HCT116 (cell line): Measurements from ENCODE around the gene KLHL2. TPM values are rescaled to one million over a fixed set of nuclear protein-coding genes. Genes with fewer than 3 reads are reported as not detected.

Experiments used
- ATAC-seq: fragments of 200-7000 bp; cut with Tn5 transposase; 2 replicates; pipeline ENCODE4 v1.9.1; 2020; ENCODE audit warnings: mild to moderate bottlenecking, moderate library complexity
- BruUV-seq: library from RNA; stranded (reverse); fragments of 400-500 nt; replicated peaks from 2 replicates; lab custom pipeline; 2021; lab: Mats Ljungman, UMichigan
- CTCF ChIA-PET: fragments of 300-600 bp; sonication (Branson Sonifier 250); formaldehyde crosslinking; loops from one replicate; lab custom pipeline; 2021; ENCODE audit warnings: antibody characterized with exemption; lab: Charles Lee
- POLR2A ChIA-PET: fragments of 300-600, 350-600 bp; sonication (Branson Sonifier 250); formaldehyde crosslinking; loops from one replicate; lab custom pipeline; 2021; ENCODE audit warnings: antibody characterized with exemption; lab: Charles Lee
- RAD21 ChIA-PET, 2 experiments: fragments of 300-600 bp; sonication (Branson Sonifier 250); formaldehyde crosslinking; loops; one replicate each; lab custom pipeline; 2023; ENCODE audit warnings: low total read pairs in 2 of 2; ENCODE audit not compliant: uncharacterized antibody in 2 of 2, unreplicated experiment in 2 of 2, low non-redundant PET in 1 of 2; lab: Charles Lee
- DNase-seq: peaks from one replicate; pipeline ENCODE4 v3.0.0-alpha.2; 2010; ENCODE audit warnings: low read depth, low spot score
- H2AFZ ChIP-seq: fragments of 200-600 bp; shearing (Covaris generic), sonication (generic); 2 replicates; pipeline ENCODE4 v1.6.1; 2017; ENCODE audit warnings: low read depth, mixed run types, mixed read lengths, antibody characterized with exemption, low read length; ENCODE audit not compliant: poor library complexity, severe bottlenecking
- H3K27ac ChIP-seq: 2 replicates; pipeline ENCODE4 v1.5.1; 2012; ENCODE audit warnings: low read depth, low read length
- H3K27me3 ChIP-seq: fragments of 200-600 bp; sonication (generic); 2 replicates; pipeline ENCODE4 v1.6.1; 2016; ENCODE audit warnings: mixed run types, low read length, mixed read lengths; ENCODE audit not compliant: insufficient read depth
- H3K36me3 ChIP-seq, 2 experiments: fragments of 200-500 bp in 1 of 2; fragments of 200-600 bp in 1 of 2; sonication (Bioruptor generic) in 1 of 2; sonication (generic) in 1 of 2; 2 replicates each; pipeline versions ENCODE4 v1.5.1 to v1.6.1; 2014 to 2016; ENCODE audit warnings: low read length in 2 of 2, inconsistent platforms in 1 of 2, mixed read lengths in 1 of 2, mixed run types in 1 of 2; ENCODE audit not compliant: insufficient read depth in 2 of 2, control insufficient read depth in 1 of 2
- H3K4me1 ChIP-seq, 2 experiments: fragments of 200-600 bp in 1 of 2; sonication (generic) in 1 of 2; 2 replicates each; pipeline versions ENCODE4 v1.5.1 to v1.6.1; 2012 to 2017; ENCODE audit warnings: low read length in 2 of 2, inconsistent platforms in 1 of 2, mild to moderate bottlenecking in 1 of 2, mixed read lengths in 1 of 2, mixed run types in 1 of 2, moderate library complexity in 1 of 2; ENCODE audit not compliant: insufficient read depth in 2 of 2, control insufficient read depth in 1 of 2
- H3K4me2 ChIP-seq: fragments of 200-600 bp; sonication (generic); 2 replicates; pipeline ENCODE4 v1.6.1; 2017; ENCODE audit warnings: mixed run types, low read length, mixed read lengths
- H3K4me3 ChIP-seq, 2 experiments: fragments of 200-600 bp in 1 of 2; sonication (generic) in 1 of 2; replicated peaks in 1 of 2; 2 replicates each; pipeline ENCODE4 v1.5.1; 2011 to 2016; ENCODE audit warnings: low read length in 2 of 2, control low read depth in 1 of 2, low read depth in 1 of 2, mild to moderate bottlenecking in 1 of 2, mixed read lengths in 1 of 2, mixed run types in 1 of 2
- H3K79me2 ChIP-seq: fragments of 200-600 bp; sonication (generic); 2 replicates; pipeline ENCODE4 v1.6.1; 2017; ENCODE audit warnings: mild to moderate bottlenecking, mixed run types, low read length, moderate library complexity, mixed read lengths; ENCODE audit not compliant: insufficient read depth
- H3K9ac ChIP-seq: fragments of 200-600 bp; sonication (generic); 2 replicates; pipeline ENCODE4 v1.6.1; 2016; ENCODE audit warnings: low read length, mixed read lengths
- H3K9me2 ChIP-seq: fragments of 200-600 bp; sonication (generic), shearing (Covaris generic); 2 replicates; pipeline ENCODE4 v1.6.1; 2017; ENCODE audit warnings: mixed run types, mild to moderate bottlenecking, moderate library complexity; ENCODE audit not compliant: insufficient read depth
- H3K9me3 ChIP-seq, 2 experiments: fragments of 200-500 bp in 1 of 2; fragments of 200-600 bp in 1 of 2; sonication (Bioruptor generic) in 1 of 2; sonication (generic) in 1 of 2; 2 replicates each; pipeline ENCODE4 v1.6.1; 2014 to 2017; ENCODE audit warnings: low read length in 2 of 2, mixed read lengths in 2 of 2, inconsistent platforms in 1 of 2, low read depth in 1 of 2, mild to moderate bottlenecking in 1 of 2, mixed run types in 1 of 2, moderate library complexity in 1 of 2; ENCODE audit not compliant: control insufficient read depth in 1 of 2, insufficient read depth in 1 of 2
- H4K20me1 ChIP-seq: fragments of 200-600 bp; sonication (generic), shearing (Covaris generic); 2 replicates; pipeline ENCODE4 v1.6.1; 2017; ENCODE audit warnings: mixed run types, mild to moderate bottlenecking, moderate library complexity; ENCODE audit not compliant: insufficient read depth
- ATF3 ChIP-seq: IDR thresholded peaks from 2 replicates; pipeline ENCODE4 v1.6.1; 2012
- CBX3 ChIP-seq: IDR thresholded peaks from 2 replicates; pipeline ENCODE4 v1.6.1; 2012; ENCODE audit warnings: low read depth
- CTCF ChIP-seq, 3 experiments: fragments of 200-600 bp in 1 of 3; sonication (generic) in 1 of 3; IDR thresholded peaks in 2 of 3; conservative IDR thresholded peaks in 1 of 3; 2 replicates each; pipeline ENCODE4 v1.5.1; 2012 to 2017; ENCODE audit warnings: low read depth in 2 of 3, low read length in 2 of 3, antibody characterized with exemption in 1 of 3, borderline replicate concordance in 1 of 3, control low read depth in 1 of 3, mild to moderate bottlenecking in 1 of 3, mixed read lengths in 1 of 3, mixed run types in 1 of 3, moderate library complexity in 1 of 3; ENCODE audit not compliant: insufficient read depth in 1 of 3
- EZH2 ChIP-seq: fragments of 200-600 bp; sonication (generic); IDR thresholded peaks from 2 replicates; pipeline ENCODE4 v1.6.1; 2017; ENCODE audit warnings: antibody characterized with exemption, mixed run types
- EZH2phosphoT487 ChIP-seq: fragments of 200-600 bp; IDR thresholded peaks from 2 replicates; pipeline ENCODE4 v1.6.1; 2018; ENCODE audit warnings: antibody characterized with exemption, borderline replicate concordance
- FOSL1 ChIP-seq: IDR thresholded peaks from 2 replicates; pipeline ENCODE4 v1.6.1; 2012; ENCODE audit warnings: low read depth
- POLR2A ChIP-seq: IDR thresholded peaks from 2 replicates; pipeline ENCODE4 v1.7.0; 2011; ENCODE audit warnings: borderline replicate concordance; ENCODE audit not compliant: insufficient read depth, insufficient read length; ENCODE audit errors: extremely low read depth
- RAD21 ChIP-seq: IDR thresholded peaks from 2 replicates; pipeline ENCODE4 v1.6.1; 2012; ENCODE audit warnings: low read depth, mild to moderate bottlenecking
- REST ChIP-seq: IDR thresholded peaks from 2 replicates; pipeline ENCODE4 v1.6.1; 2012; ENCODE audit warnings: low read depth
- SIN3A ChIP-seq: IDR thresholded peaks from 2 replicates; pipeline ENCODE4 v1.6.1; 2012; ENCODE audit warnings: low read depth
- SP1 ChIP-seq: IDR thresholded peaks from 2 replicates; pipeline ENCODE4 v1.6.1; 2012; ENCODE audit warnings: low read depth
- SRF ChIP-seq: IDR thresholded peaks from 2 replicates; pipeline ENCODE4 v1.6.1; 2012; ENCODE audit warnings: low read depth
- ZFX ChIP-seq: fragments of 450-650 bp; IDR thresholded peaks from 2 replicates; pipeline ENCODE4 v1.6.1; 2017
- intact Hi-C: fragments of 100-400 bp; cut with micrococcal nuclease; formaldehyde crosslinking; loops from 2 replicates; pipeline ENCODE4 v1.10.0; 2022
- total RNA-seq: library from RNA; stranded (reverse); gene quantifications from one replicate; pipeline ENCODE4 v1.2.1, GENCODE V29; 2021; ENCODE audit not compliant: unreplicated experiment

Gene KLHL2
- total RNA-seq, 1 experiment from 2014 or later = 24.6 TPM

GRCh38 chr4:165194368-165194767 is 13.0 kb upstream of the KLHL2 start:
- Histone ChIP-seq H2AFZ (no peak overlapping the region), H3K9ac (no peak overlapping the region), H3K4me2 (no peak overlapping the region), H4K20me1 (no peaks in the 10 kb centered on the region), H3K27me3 (no peaks in the 10 kb centered on the region), H3K9me3 (no peaks in the 10 kb centered on the region), H3K9me2 (no peaks in the 10 kb centered on the region), H3K27ac (no peak overlapping the region), H3K79me2 (no peaks in the 10 kb centered on the region), H3K4me3 (no peak overlapping the region), H3K4me1 (peaks cover 0 to 2% of the 10 kb centered on the region in 2 experiments; a peak in 1 of 4 replicates), H3K36me3 (no peaks in the 10 kb centered on the region)
- no TSS peak for BruUV-seq
- intact Hi-C loops = no loop called here
- POLR2A ChIA-PET = no interaction called here
- ATAC-seq (no peak), DNase-seq (no peak)
- TF ChIP-seq EZH2phosphoT487 (no peak), EZH2 (no peak), ATF3 (no peak), CTCF (IDR thresholded peaks at IDR 0.05 in 2 of 3, conservative IDR thresholded peaks at IDR 0.05 in 1 of 3; ENCODE audit: borderline replicate concordance in 1 of 3, insufficient read depth in 1 of 3, low read depth in 2 of 3, low read length in 2 of 3) (no peak), RAD21 (no peak), POLR2A (no peak), CBX3 (no peak), SRF (no peak), SP1 (no peak), REST (no peak), ZFX (no peak), SIN3A (no peak), FOSL1 (no peak)
- CTCF ChIA-PET = no interaction called here
- RAD21 ChIA-PET = no interaction called here
